ENCODE data around the gene INPP5K.

DNA sequence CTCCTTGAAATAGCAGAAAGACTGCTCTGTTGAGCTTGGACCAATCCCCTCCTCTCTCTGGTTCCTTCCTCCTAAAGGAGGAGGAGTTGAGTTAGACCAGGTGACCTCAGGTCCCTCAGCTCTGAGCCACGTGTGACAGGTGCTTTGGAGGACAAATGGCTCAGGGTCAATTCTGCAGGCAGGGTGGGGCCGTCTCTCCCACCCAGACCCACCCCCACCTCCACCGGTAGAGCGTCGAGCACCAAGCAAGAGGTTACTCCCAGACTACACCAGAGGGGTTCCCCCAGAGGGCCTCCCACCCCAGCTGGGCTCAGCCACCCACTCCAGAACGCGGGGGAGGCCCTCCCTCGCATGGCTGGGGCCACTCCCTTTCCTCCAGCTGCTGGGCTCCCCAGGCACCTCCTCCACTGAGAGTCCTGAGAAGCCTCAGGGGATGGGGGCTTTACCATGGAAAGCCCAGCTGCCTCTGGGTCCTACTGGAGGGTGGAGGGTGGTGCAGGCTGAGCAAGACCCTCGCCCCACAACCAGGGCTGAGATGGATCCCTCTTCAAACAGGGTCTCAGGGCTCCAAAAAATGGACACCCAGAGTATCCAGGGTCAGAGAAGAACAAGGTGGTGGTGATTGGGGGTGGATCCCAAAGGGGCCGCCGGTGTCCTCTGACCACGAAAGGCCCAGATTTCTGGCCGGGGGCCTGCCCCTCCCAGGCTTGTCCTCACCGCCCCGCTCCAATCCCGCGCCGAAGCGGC lies 31.6 kb downstream of the INPP5K start:
- TF ChIP-seq, protein P1, sequence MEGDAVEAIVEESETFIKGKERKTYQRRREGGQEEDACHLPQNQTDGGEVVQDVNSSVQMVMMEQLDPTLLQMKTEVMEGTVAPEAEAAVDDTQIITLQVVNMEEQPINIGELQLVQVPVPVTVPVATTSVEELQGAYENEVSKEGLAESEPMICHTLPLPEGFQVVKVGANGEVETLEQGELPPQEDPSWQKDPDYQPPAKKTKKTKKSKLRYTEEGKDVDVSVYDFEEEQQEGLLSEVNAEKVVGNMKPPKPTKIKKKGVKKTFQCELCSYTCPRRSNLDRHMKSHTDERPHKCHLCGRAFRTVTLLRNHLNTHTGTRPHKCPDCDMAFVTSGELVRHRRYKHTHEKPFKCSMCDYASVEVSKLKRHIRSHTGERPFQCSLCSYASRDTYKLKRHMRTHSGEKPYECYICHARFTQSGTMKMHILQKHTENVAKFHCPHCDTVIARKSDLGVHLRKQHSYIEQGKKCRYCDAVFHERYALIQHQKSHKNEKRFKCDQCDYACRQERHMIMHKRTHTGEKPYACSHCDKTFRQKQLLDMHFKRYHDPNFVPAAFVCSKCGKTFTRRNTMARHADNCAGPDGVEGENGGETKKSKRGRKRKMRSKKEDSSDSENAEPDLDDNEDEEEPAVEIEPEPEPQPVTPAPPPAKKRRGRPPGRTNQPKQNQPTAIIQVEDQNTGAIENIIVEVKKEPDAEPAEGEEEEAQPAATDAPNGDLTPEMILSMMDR (IDR thresholded peaks at IDR 0.05) = no peak
- TF ChIP-seq POLR2A (IDR thresholded peaks at IDR 0.05) = no peak

Data from right lobe of liver (tissue), 4 donors.